ENCODE results near the gene IFNL2.
"Not testable (repeated sequence)": the region's sequence is repeated elsewhere in the genome, so short reads cannot be mapped to it uniquely, and the experiment has no call there.

Gene IFNL2

DNA sequence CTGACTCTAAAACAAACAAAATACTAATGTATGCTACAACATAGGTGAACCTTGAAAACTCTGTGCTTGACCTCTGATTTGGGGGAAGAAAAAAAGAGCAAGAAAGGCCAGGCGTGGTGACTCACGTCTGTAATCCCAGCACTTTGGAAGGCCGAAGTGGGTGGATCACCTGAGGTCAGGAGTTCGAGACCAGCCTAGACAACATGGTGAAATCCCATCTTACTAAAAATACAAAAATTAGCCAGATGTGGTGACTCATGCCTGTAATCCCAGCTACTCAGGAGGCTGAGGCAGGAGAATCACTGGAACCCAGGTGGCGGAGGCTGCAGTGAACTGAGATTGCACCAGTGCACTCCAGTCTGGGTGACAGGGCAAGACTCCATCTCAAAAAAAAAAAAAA is 5.7 kb downstream of the IFNL2 start:
- peaks cover 50% of the 10 kb centered on the region; the same call in 1 of the 2 replicates for H3K27me3 ChIP-seq (ENCODE audit: control insufficient read depth, insufficient read depth, low read length)
- not testable (repeated sequence) for H3K36me3 ChIP-seq (ENCODE audit: control insufficient read depth, insufficient read depth, low read length); H3K4me3 ChIP-seq (ENCODE audit: low read depth, low read length); H3K9me3 ChIP-seq (ENCODE audit: control insufficient read depth, insufficient read depth, low read depth, low read length); H3K27ac ChIP-seq (ENCODE audit: low read depth, low read length); H3K4me1 ChIP-seq (ENCODE audit: control insufficient read depth, insufficient read depth, low read length); H3K9ac ChIP-seq (ENCODE audit: low read length)

GRCh38 chr19:39275578-39275977 is 7.4 kb downstream of the IFNL2 start:
- no peak overlapping the region for H3K27ac ChIP-seq (ENCODE audit: low read depth, low read length)
- no peaks in the 10 kb centered on the region for H3K36me3 ChIP-seq (ENCODE audit: control insufficient read depth, insufficient read depth, low read length)
- no peaks in the 10 kb centered on the region for H3K4me1 ChIP-seq (ENCODE audit: control insufficient read depth, insufficient read depth, low read length)
- H3K9ac ChIP-seq (ENCODE audit: low read length), result no peak overlapping the region
- peaks cover 36% of the 10 kb centered on the region; the same call in 1 of the 2 replicates for H3K27me3 ChIP-seq (ENCODE audit: control insufficient read depth, insufficient read depth, low read length)
- H3K9me3 ChIP-seq (ENCODE audit: control insufficient read depth, insufficient read depth, low read depth, low read length), result no peaks in the 10 kb centered on the region
- no peak overlapping the region for H3K4me3 ChIP-seq (ENCODE audit: low read depth, low read length)

- H3K27me3 ChIP-seq (ENCODE audit: control insufficient read depth, insufficient read depth, low read length), result peaks cover 28% of the 10 kb centered on the region; the same call in 1 of the 2 replicates
- no peaks in the 10 kb centered on the region for H3K36me3 ChIP-seq (ENCODE audit: control insufficient read depth, insufficient read depth, low read length)
- 0 out of 2 replicates have a peak, but pooled peaks cover 1% of the 10 kb centered on the region for H3K9me3 ChIP-seq (ENCODE audit: control insufficient read depth, insufficient read depth, low read depth, low read length)
- H3K9ac ChIP-seq (ENCODE audit: low read length), result no peak overlapping the region
- no peaks in the 10 kb centered on the region for H3K4me1 ChIP-seq (ENCODE audit: control insufficient read depth, insufficient read depth, low read length)
- H3K27ac ChIP-seq (ENCODE audit: low read depth, low read length), result no peak overlapping the region
- H3K4me3 ChIP-seq (ENCODE audit: low read depth, low read length), result no peak overlapping the region
These were observed 8.5 kb downstream of the IFNL2 start for GRCh38 chr19:39276740-39277139.

DNA sequence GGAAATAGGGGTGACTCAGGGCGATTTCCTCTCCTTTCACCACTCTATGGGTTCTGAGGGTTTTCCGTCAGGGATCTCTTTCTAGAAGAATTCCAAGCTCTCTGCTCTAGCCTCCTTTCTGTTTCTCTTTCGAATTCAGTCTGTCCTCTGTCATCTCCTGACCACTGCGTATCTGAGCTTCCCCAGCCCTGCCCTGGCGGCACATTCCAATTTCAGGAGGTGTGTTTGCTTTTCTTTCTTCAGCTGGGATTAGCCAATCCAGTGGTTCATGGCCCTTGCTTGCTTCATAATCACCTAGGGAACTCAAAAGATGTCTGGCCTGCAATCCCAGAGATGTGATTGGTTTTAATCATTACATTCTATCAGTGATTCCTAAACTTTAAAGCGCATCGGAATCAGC is 9.4 kb downstream of the IFNL2 start:
- no peak overlapping the region for H3K27ac ChIP-seq (ENCODE audit: low read depth, low read length)
- 0 out of 2 replicates have a peak, but pooled peaks cover 4% of the 10 kb centered on the region for H3K9me3 ChIP-seq (ENCODE audit: control insufficient read depth, insufficient read depth, low read depth, low read length)
- H3K4me3 ChIP-seq (ENCODE audit: low read depth, low read length), result no peak overlapping the region
- no peaks in the 10 kb centered on the region for H3K36me3 ChIP-seq (ENCODE audit: control insufficient read depth, insufficient read depth, low read length)
- H3K9ac ChIP-seq (ENCODE audit: low read length), result no peak overlapping the region
- no peaks in the 10 kb centered on the region for H3K4me1 ChIP-seq (ENCODE audit: control insufficient read depth, insufficient read depth, low read length)
- peaks cover 28% of the 10 kb centered on the region; the same call in 1 of the 2 replicates for H3K27me3 ChIP-seq (ENCODE audit: control insufficient read depth, insufficient read depth, low read length)

GRCh38 chr19:39282021-39282420 is 13.8 kb downstream of the IFNL2 start:
- H3K9ac ChIP-seq (ENCODE audit: low read length), result no peak overlapping the region
- no peak overlapping the region for H3K4me3 ChIP-seq (ENCODE audit: low read depth, low read length)
- 0 out of 2 replicates have a peak, but pooled peaks cover 4% of the 10 kb centered on the region for H3K9me3 ChIP-seq (ENCODE audit: control insufficient read depth, insufficient read depth, low read depth, low read length)
- H3K36me3 ChIP-seq (ENCODE audit: control insufficient read depth, insufficient read depth, low read length), result no peaks in the 10 kb centered on the region
- no peaks in the 10 kb centered on the region for H3K4me1 ChIP-seq (ENCODE audit: control insufficient read depth, insufficient read depth, low read length)
- H3K27ac ChIP-seq (ENCODE audit: low read depth, low read length), result no peak overlapping the region
- peaks cover 30% of the 10 kb centered on the region for H3K27me3 ChIP-seq (ENCODE audit: control insufficient read depth, insufficient read depth, low read length)

DNA sequence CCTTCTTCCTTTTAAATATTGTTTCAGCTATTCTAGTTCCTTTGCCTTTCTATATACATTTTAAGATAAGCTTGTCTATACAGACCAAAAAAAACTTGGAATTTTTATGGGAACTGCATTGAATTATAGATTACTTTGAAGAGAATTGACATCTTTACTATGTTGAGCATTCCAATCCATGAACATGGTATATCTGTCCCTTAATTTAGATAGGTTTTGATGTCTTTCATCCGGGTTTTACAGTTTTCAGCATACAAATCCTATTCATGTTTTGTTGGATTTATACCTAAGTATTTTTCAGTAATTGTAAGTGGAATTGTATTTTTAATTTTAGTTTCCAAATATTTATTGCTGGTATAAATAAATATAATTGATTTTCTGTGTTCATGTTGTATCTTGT is 15.8 kb downstream of the IFNL2 start:
- Histone ChIP-seq H3K4me1 (ENCODE audit: control insufficient read depth, insufficient read depth, low read length) (no peaks in the 10 kb centered on the region), H3K9ac (ENCODE audit: low read length) (no peak overlapping the region), H3K27me3 (ENCODE audit: control insufficient read depth, insufficient read depth, low read length) (peaks cover 23% of the 10 kb centered on the region), H3K9me3 (ENCODE audit: control insufficient read depth, insufficient read depth, low read depth, low read length) (0 out of 2 replicates have a peak, but pooled peaks cover 4% of the 10 kb centered on the region), H3K4me3 (ENCODE audit: low read depth, low read length) (no peak overlapping the region), H3K27ac (ENCODE audit: low read depth, low read length) (no peak overlapping the region), H3K36me3 (ENCODE audit: control insufficient read depth, insufficient read depth, low read length) (no peaks in the 10 kb centered on the region)

- Histone ChIP-seq H3K4me1 (ENCODE audit: control insufficient read depth, insufficient read depth, low read length) (no peaks in the 10 kb centered on the region), H3K4me3 (ENCODE audit: low read depth, low read length) (no peak overlapping the region), H3K27ac (ENCODE audit: low read depth, low read length) (no peak overlapping the region), H3K27me3 (ENCODE audit: control insufficient read depth, insufficient read depth, low read length) (peaks cover 28% of the 10 kb centered on the region), H3K9ac (ENCODE audit: low read length) (no peak overlapping the region), H3K36me3 (ENCODE audit: control insufficient read depth, insufficient read depth, low read length) (no peaks in the 10 kb centered on the region), H3K9me3 (ENCODE audit: control insufficient read depth, insufficient read depth, low read depth, low read length) (no peaks in the 10 kb centered on the region)
These were observed 25.2 kb downstream of the IFNL2 start for GRCh38 chr19:39293394-39293793.

DNA sequence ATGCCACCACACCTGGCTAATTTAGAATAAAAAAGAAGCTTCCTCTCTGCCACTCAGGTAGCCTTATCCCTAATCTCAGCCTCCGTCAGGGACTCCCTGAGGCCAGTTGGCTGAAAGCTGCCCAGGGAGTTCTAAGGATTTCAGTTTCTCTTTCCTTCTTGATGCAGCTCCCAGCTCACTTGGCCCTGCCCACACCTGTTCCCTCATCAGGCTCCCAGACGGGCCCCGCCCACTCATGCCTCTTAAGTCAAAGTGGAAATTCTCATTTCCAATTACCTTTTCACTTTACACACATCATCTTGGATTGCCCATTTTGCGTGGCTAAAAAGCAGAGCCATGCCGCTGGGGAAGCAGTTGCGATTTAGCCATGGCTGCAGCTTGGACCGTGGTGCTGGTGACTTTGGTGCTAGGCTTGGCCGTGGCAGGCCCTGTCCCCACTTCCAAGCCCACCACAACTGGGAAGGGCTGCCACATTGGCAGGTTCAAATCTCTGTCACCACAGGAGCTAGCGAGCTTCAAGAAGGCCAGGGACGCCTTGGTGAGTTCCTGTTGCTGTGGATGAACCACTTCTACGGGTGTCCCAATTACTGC is 28.0 kb downstream of the IFNL2 start, which contains the start of gene IFNL1:
IFNL1 (plus strand) TSS at position 353 of the 591 bp plus-strand sequence; CDS start at position 368, 15 bp downstream.
- Histone ChIP-seq H3K27me3 (ENCODE audit: control insufficient read depth, insufficient read depth, low read length) (peaks cover 20% of the 10 kb centered on the region; the same call in 1 of the 2 replicates), H3K4me1 (ENCODE audit: control insufficient read depth, insufficient read depth, low read length) (no peaks in the 10 kb centered on the region), H3K36me3 (ENCODE audit: control insufficient read depth, insufficient read depth, low read length) (no peaks in the 10 kb centered on the region), H3K9ac (ENCODE audit: low read length) (no peak within 1 kb of the TSS), H3K4me3 (ENCODE audit: low read depth, low read length) (no peak within 1 kb of the TSS), H3K27ac (ENCODE audit: low read depth, low read length) (no peak within 1 kb of the TSS), H3K9me3 (ENCODE audit: control insufficient read depth, insufficient read depth, low read depth, low read length) (no peaks in the 10 kb centered on the region)

DNA sequence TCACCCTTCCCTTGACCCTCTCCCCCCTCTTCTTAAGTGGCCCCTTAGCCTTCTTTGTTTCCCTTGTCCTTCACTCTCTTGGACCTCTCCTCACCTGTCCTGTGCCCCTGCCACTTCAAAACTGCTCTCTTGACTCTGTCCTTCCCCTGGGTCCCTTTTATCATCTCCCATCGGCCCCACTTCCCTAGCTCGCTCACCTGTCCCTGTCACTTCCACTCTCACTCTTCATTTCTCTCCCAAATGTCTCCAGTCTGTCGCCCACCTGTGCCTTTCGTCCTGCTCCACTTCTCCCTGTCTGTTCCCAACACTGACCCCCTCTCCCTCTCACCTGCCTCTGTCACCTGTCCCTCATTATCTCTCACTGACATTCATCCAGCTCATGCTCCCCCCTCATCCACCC is 28.7 kb downstream of the IFNL2 start:
- Histone ChIP-seq H3K36me3 (ENCODE audit: control insufficient read depth, insufficient read depth, low read length) (no peaks in the 10 kb centered on the region), H3K27ac (ENCODE audit: low read depth, low read length) (no peak overlapping the region), H3K9ac (ENCODE audit: low read length) (no peak overlapping the region), H3K4me1 (ENCODE audit: control insufficient read depth, insufficient read depth, low read length) (no peaks in the 10 kb centered on the region), H3K9me3 (ENCODE audit: control insufficient read depth, insufficient read depth, low read depth, low read length) (no peaks in the 10 kb centered on the region), H3K4me3 (ENCODE audit: low read depth, low read length) (no peak overlapping the region), H3K27me3 (ENCODE audit: control insufficient read depth, insufficient read depth, low read length) (peaks cover 16% of the 10 kb centered on the region; the same call in 1 of the 2 replicates)

- H3K4me1 ChIP-seq (ENCODE audit: control insufficient read depth, insufficient read depth, low read length), result no peaks in the 10 kb centered on the region
- peaks cover 13% of the 10 kb centered on the region; the same call in 1 of the 2 replicates for H3K27me3 ChIP-seq (ENCODE audit: control insufficient read depth, insufficient read depth, low read length)
- H3K36me3 ChIP-seq (ENCODE audit: control insufficient read depth, insufficient read depth, low read length), result no peaks in the 10 kb centered on the region
- H3K9ac ChIP-seq (ENCODE audit: low read length), result no peak overlapping the region
- H3K9me3 ChIP-seq (ENCODE audit: control insufficient read depth, insufficient read depth, low read depth, low read length), result no peaks in the 10 kb centered on the region
- no peak overlapping the region for H3K27ac ChIP-seq (ENCODE audit: low read depth, low read length)
- H3K4me3 ChIP-seq (ENCODE audit: low read depth, low read length), result no peak overlapping the region
These were observed 29.9 kb downstream of the IFNL2 start for GRCh38 chr19:39297931-39298634.

- H3K9ac ChIP-seq (ENCODE audit: low read length), result no peak overlapping the region
- H3K36me3 ChIP-seq (ENCODE audit: control insufficient read depth, insufficient read depth, low read length), result no peaks in the 10 kb centered on the region
- peaks cover 2% of the 10 kb centered on the region; the same call in 1 of the 2 replicates for H3K27me3 ChIP-seq (ENCODE audit: control insufficient read depth, insufficient read depth, low read length)
- H3K27ac ChIP-seq (ENCODE audit: low read depth, low read length), result no peak overlapping the region
- H3K4me1 ChIP-seq (ENCODE audit: control insufficient read depth, insufficient read depth, low read length), result peaks cover 3% of the 10 kb centered on the region; the same call in 1 of the 2 replicates
- no peak overlapping the region for H3K4me3 ChIP-seq (ENCODE audit: low read depth, low read length)
- H3K9me3 ChIP-seq (ENCODE audit: control insufficient read depth, insufficient read depth, low read depth, low read length), result no peaks in the 10 kb centered on the region
These were observed 31.2 kb downstream of the IFNL2 start for GRCh38 chr19:39299404-39299803.

All from HUES6 (cell line).